HepG2 (cell line): ENCODE results near the gene TATDN2. TPM values are rescaled to one million over a fixed set of nuclear protein-coding genes. Genes with fewer than 3 reads are reported as not detected.
A peak's percentile ranks its signal among the peaks of the same experiment; 100 is the strongest.

Experiments
- ATF7 ChIP-seq, 2 experiments: fragments of 450-650 bp in 1 of 2; sonication (generic) in 1 of 2; formaldehyde crosslinking in 1 of 2; IDR thresholded peaks; 2 replicates each; pipeline versions ENCODE4 v1.4.0 to v1.6.1; 2016 to 2020; ENCODE audit warnings: antibody characterized with exemption in 1 of 2, mild to moderate bottlenecking in 1 of 2, missing genetic modification reagents in 1 of 2
- HIVEP1 ChIP-seq: sonication (generic); formaldehyde crosslinking; IDR thresholded peaks from 2 replicates; pipeline ENCODE4 v1.4.0; 2020; ENCODE audit warnings: mild to moderate bottlenecking, missing genetic modification reagents
- HMG20A ChIP-seq: IDR thresholded peaks from 2 replicates; pipeline ENCODE4 v1.6.1; 2016; ENCODE audit warnings: borderline replicate concordance
- KDM4B ChIP-seq: sonication (generic); formaldehyde crosslinking; IDR thresholded peaks from 2 replicates; pipeline ENCODE4 v1.4.0; 2020; ENCODE audit warnings: missing genetic modification reagents
- KLF6 ChIP-seq: IDR thresholded peaks from 2 replicates; pipeline ENCODE4 v1.8.0; 2016; ENCODE audit warnings: missing biosample characterization, missing genetic modification reagents
- MTF1 ChIP-seq: sonication (generic); formaldehyde crosslinking; IDR thresholded peaks from 2 replicates; pipeline ENCODE4 v1.5.0; 2020; ENCODE audit warnings: missing genetic modification reagents
- MXD4 ChIP-seq: IDR thresholded peaks from 2 replicates; pipeline ENCODE4 v1.6.1; 2016; ENCODE audit warnings: mild to moderate bottlenecking, missing biosample characterization, missing genetic modification reagents
- NR1H2 ChIP-seq: sonication (generic); formaldehyde crosslinking; IDR thresholded peaks from 2 replicates; pipeline ENCODE4 v1.8.1; 2022; ENCODE audit warnings: low read depth, missing genetic modification reagents, borderline replicate concordance
- PHF20 ChIP-seq: sonication (generic); formaldehyde crosslinking; IDR thresholded peaks from 2 replicates; pipeline ENCODE4 v1.5.0; 2020; ENCODE audit warnings: mild to moderate bottlenecking, missing genetic modification reagents
- RAD21 ChIP-seq: fragments of 450-650 bp; formaldehyde crosslinking; IDR thresholded peaks from 2 replicates; pipeline ENCODE4 v1.5.0; 2020; ENCODE audit warnings: mild to moderate bottlenecking
- SATB2 ChIP-seq: sonication (generic); formaldehyde crosslinking; IDR thresholded peaks from 2 replicates; pipeline ENCODE4 v1.5.0; 2020; ENCODE audit warnings: missing genetic modification reagents
- SETDB1 ChIP-seq: sonication (generic); formaldehyde crosslinking; IDR thresholded peaks from 2 replicates; pipeline ENCODE4 v1.5.1; 2020; ENCODE audit warnings: missing genetic modification reagents, mild to moderate bottlenecking, borderline replicate concordance
- SMC3 ChIP-seq: IDR thresholded peaks from 2 replicates; pipeline ENCODE4 v1.6.1; 2011; ENCODE audit warnings: low read length, improper control_type of control experiment
- SP2 ChIP-seq: sonication (generic); formaldehyde crosslinking; IDR thresholded peaks from 2 replicates; pipeline ENCODE4 v1.5.1; 2020; ENCODE audit warnings: mild to moderate bottlenecking, missing genetic modification reagents
- TBP ChIP-seq: sonication (generic); formaldehyde crosslinking; IDR thresholded peaks from 2 replicates; pipeline ENCODE4 v1.5.0; 2020; ENCODE audit warnings: missing genetic modification reagents
- ZFP36L2 ChIP-seq: sonication (generic); formaldehyde crosslinking; IDR thresholded peaks from 2 replicates; pipeline ENCODE4 v1.4.0; 2020; ENCODE audit warnings: missing genetic modification reagents
- ZNF143 ChIP-seq: sonication (generic); formaldehyde crosslinking; IDR thresholded peaks from 2 replicates; pipeline ENCODE4 v1.4.0; 2020; ENCODE audit warnings: missing genetic modification reagents
- ZNF20 ChIP-seq: sonication (generic); formaldehyde crosslinking; IDR thresholded peaks from 2 replicates; pipeline ENCODE4 v1.4.0; 2020; ENCODE audit warnings: mild to moderate bottlenecking, moderate library complexity, missing genetic modification reagents
- ZNF296 ChIP-seq: sonication (generic); formaldehyde crosslinking; conservative IDR thresholded peaks from 2 replicates; pipeline ENCODE4 v1.5.0; 2020; ENCODE audit warnings: mild to moderate bottlenecking, missing genetic modification reagents
- ZNF383 ChIP-seq: sonication (generic); formaldehyde crosslinking; IDR thresholded peaks from 2 replicates; pipeline ENCODE4 v1.4.0; 2020; ENCODE audit warnings: missing genetic modification reagents, mild to moderate bottlenecking, borderline replicate concordance
- ZNF550 ChIP-seq: sonication (generic); formaldehyde crosslinking; IDR thresholded peaks from 2 replicates; pipeline ENCODE4 v1.4.0; 2020; ENCODE audit warnings: mild to moderate bottlenecking, missing genetic modification reagents, borderline replicate concordance
- ZNF615 ChIP-seq: sonication (generic); formaldehyde crosslinking; IDR thresholded peaks from 2 replicates; pipeline ENCODE4 v1.5.0; 2020; ENCODE audit warnings: mild to moderate bottlenecking, missing genetic modification reagents, borderline replicate concordance
- ZNF788 ChIP-seq: sonication (generic); formaldehyde crosslinking; IDR thresholded peaks from 2 replicates; pipeline ENCODE4 v1.5.0; 2020; ENCODE audit warnings: mild to moderate bottlenecking, missing genetic modification reagents, borderline replicate concordance
- polyA plus RNA-seq, 8 experiments: library from polyadenylated mRNA; depleted of rRNA in 3 of 8; stranded (reverse) in 7 of 8; unstranded in 1 of 8; fragments of >200 nt; fragmentation: Illumina TruSeq in 4 of 8; extraction: Trizol in 4 of 8; gene quantifications; 2 replicates each; pipeline versions ENCODE4 v1.2.1 to v1.2.3, GENCODE V29; 2011 to 2016; ENCODE audit warnings: low read depth in 4 of 8, missing spikeins in 1 of 8, mixed read lengths in 1 of 8; ENCODE audit not compliant: insufficient read depth in 1 of 8
- total RNA-seq, 5 experiments: library from RNA; depleted of rRNA; stranded (reverse); fragments of >200 nt; fragmentation: Illumina TruSeq; extraction: Trizol; gene quantifications; 2 replicates each; pipeline ENCODE4 v1.2.3, GENCODE V29; 2016; ENCODE audit warnings: low read depth in 1 of 5
- TF ChIP-seq, protein P1 (sequence below), 2 experiments: IDR thresholded peaks; 2 replicates each; pipeline ENCODE4 v1.6.1; 2011 to 2012; ENCODE audit warnings: low read length in 2 of 2, borderline replicate concordance in 1 of 2, low read depth in 1 of 2, mild to moderate bottlenecking in 1 of 2, moderate library complexity in 1 of 2
- TF ChIP-seq, protein P2 (sequence below): sonication (generic); formaldehyde crosslinking; IDR thresholded peaks from 2 replicates; pipeline ENCODE4 v1.5.1; 2020; ENCODE audit warnings: missing genetic modification reagents, mild to moderate bottlenecking, borderline replicate concordance

TATDN2 gene
- total and polyA plus RNA-seq, 2 of the 13 experiments (the other 11 are each of a cell fraction or from before 2014, with no cell fraction given), result 12.1 to 21.9 TPM

DNA sequence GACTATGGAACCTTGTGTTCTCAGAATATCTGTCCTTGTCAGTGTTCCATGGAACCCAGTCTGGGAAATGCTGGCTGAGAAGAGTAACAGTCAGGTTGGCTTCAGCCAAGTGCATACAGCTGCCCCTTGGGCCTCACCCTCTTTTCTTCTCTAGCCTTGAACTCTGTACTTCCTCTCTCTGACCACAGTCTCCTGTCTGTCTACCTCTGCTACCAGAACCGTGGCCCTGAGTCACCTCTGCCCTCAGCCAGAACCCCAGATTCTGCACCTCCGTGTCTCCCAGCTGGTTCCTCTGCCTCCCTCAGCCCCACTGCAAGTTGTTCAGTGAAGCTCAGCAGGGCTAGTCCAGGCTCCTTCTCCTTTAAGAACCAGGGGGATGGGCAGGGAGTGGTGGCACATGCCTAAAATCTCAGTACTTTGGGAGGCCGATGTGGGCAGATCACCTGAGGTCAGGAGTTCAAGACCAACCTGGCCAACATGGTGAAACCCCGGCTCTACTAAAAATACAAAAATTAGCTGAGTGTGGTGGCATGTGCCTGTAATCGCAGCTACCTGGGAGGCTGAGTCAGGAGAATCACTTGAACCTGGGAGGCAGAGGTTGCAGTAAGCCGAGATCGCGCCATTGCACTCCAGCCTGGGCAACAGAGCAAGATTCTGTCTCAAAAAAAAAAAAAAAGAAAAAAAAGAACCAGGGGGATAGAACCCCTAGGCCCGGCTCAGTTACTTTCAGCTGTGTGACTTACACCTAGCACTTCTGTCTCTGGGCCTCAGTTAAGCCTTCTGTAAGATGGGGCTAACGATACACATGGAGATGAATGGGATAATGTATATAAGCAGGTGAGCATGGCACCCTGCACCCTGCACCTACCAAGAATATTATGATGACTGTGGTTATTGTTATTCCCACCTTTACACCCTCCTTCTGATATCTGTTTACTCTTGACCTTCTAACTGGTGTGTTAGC is 24.3 kb upstream of the TATDN2 start (continued):
- no peak for TF ChIP-seq SP2 (CRISPR knock-in tag)
- peak; percentile 48; the same call in 1 of the 2 replicates for TF ChIP-seq ZNF788
- TF ChIP-seq ZNF20, result no peak
- peak; percentile 53; the same call in 1 of the 2 replicates for TF ChIP-seq HMG20A (CRISPR knock-in tag)
- TF ChIP-seq ZNF550 (CRISPR knock-in tag), result no peak
- no peak for TF ChIP-seq ZNF296 (CRISPR knock-in tag)
- TF ChIP-seq, protein P1, sequence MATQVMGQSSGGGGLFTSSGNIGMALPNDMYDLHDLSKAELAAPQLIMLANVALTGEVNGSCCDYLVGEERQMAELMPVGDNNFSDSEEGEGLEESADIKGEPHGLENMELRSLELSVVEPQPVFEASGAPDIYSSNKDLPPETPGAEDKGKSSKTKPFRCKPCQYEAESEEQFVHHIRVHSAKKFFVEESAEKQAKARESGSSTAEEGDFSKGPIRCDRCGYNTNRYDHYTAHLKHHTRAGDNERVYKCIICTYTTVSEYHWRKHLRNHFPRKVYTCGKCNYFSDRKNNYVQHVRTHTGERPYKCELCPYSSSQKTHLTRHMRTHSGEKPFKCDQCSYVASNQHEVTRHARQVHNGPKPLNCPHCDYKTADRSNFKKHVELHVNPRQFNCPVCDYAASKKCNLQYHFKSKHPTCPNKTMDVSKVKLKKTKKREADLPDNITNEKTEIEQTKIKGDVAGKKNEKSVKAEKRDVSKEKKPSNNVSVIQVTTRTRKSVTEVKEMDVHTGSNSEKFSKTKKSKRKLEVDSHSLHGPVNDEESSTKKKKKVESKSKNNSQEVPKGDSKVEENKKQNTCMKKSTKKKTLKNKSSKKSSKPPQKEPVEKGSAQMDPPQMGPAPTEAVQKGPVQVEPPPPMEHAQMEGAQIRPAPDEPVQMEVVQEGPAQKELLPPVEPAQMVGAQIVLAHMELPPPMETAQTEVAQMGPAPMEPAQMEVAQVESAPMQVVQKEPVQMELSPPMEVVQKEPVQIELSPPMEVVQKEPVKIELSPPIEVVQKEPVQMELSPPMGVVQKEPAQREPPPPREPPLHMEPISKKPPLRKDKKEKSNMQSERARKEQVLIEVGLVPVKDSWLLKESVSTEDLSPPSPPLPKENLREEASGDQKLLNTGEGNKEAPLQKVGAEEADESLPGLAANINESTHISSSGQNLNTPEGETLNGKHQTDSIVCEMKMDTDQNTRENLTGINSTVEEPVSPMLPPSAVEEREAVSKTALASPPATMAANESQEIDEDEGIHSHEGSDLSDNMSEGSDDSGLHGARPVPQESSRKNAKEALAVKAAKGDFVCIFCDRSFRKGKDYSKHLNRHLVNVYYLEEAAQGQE (IDR thresholded peaks at IDR 0.05; ENCODE audit: borderline replicate concordance in 1 of 2, low read depth in 1 of 2, low read length in 2 of 2), result no peak
- TF ChIP-seq, protein P2, sequence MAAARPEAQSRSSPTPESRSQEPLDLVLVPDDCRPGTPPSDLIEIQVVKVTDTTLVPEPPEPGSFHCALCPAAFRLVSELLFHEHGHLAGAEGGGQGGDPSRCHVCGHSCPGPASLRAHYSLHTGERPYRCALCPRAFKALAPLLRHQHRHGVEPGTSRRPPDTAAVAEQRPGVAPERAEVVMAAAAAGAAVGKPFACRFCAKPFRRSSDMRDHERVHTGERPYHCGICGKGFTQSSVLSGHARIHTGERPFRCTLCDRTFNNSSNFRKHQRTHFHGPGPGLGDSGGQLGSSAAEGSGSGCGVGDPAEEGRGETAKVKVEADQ, result no peak
- no peak for TF ChIP-seq SETDB1 (CRISPR knock-in tag)
- TF ChIP-seq MTF1 (CRISPR knock-in tag), result no peak
- TF ChIP-seq ZNF143 (CRISPR knock-in tag), result no peak
- no peak for TF ChIP-seq ZNF383 (CRISPR knock-in tag)
- no peak for TF ChIP-seq KDM4B
- TF ChIP-seq SATB2 (CRISPR knock-in tag), result no peak
- TF ChIP-seq PHF20, result no peak
- no peak for TF ChIP-seq ATF7 (IDR thresholded peaks at IDR 0.05)
- TF ChIP-seq ATF7 (CRISPR knock-in tag; IDR thresholded peaks at IDR 0.05), result no peak
- no peak for TF ChIP-seq ZFP36L2 (CRISPR knock-in tag)
- no peak for TF ChIP-seq NR1H2 (CRISPR knock-in tag)
- TF ChIP-seq HIVEP1, result 0 out of 2 replicates have a peak, but pooled peaks have one; percentile 28
- 0 out of 2 replicates have a peak, but pooled peaks have one; percentile 19 for TF ChIP-seq RAD21
- TF ChIP-seq ZNF615 (CRISPR knock-in tag), result no peak
- TF ChIP-seq TBP (CRISPR knock-in tag), result no peak
- TF ChIP-seq KLF6 (CRISPR knock-in tag), result no peak
- TF ChIP-seq MXD4, result no peak
- TF ChIP-seq SMC3, result no peak
